DOHH2 (cell line): Measurements from ENCODE around the gene C4orf36.

Source experiments
- H3F3A ChIP-seq: fragments of 200-600 bp; sonication (generic), shearing (Covaris generic); 2 replicates; pipeline ENCODE4 v1.6.0; 2016; ENCODE audit warnings: antibody characterized with exemption, mild to moderate bottlenecking; ENCODE audit not compliant: control insufficient read depth, insufficient read depth
- H3K27ac ChIP-seq: fragments of 200-600 bp; sonication (generic); 2 replicates; pipeline ENCODE4 v1.5.1; 2014; ENCODE audit warnings: low read depth, mild to moderate bottlenecking, low read length, moderate library complexity
- H3K27me3 ChIP-seq: fragments of 200-600 bp; sonication (generic); 2 replicates; pipeline ENCODE4 v1.6.1; 2014; ENCODE audit warnings: mild to moderate bottlenecking, low read length, mixed read lengths; ENCODE audit not compliant: control insufficient read depth
- H3K36me3 ChIP-seq: fragments of 200-600 bp; sonication (generic); 2 replicates; pipeline ENCODE4 v1.6.1; 2014; ENCODE audit warnings: mild to moderate bottlenecking, low read length, moderate library complexity, mixed read lengths; ENCODE audit not compliant: control insufficient read depth
- H3K4me1 ChIP-seq: fragments of 200-600 bp; sonication (generic); 2 replicates; pipeline ENCODE4 v1.6.1; 2014; ENCODE audit warnings: mild to moderate bottlenecking, low read length, mixed read lengths; ENCODE audit not compliant: control insufficient read depth
- H3K4me2 ChIP-seq: fragments of 200-600 bp; sonication (generic); 2 replicates; pipeline ENCODE4 v1.6.0; 2014; ENCODE audit warnings: mild to moderate bottlenecking, low read length, moderate library complexity
- H3K4me3 ChIP-seq: fragments of 200-600 bp; sonication (generic); 2 replicates; pipeline ENCODE4 v1.5.1; 2014; ENCODE audit warnings: mild to moderate bottlenecking, low read length, mixed read lengths
- H3K79me2 ChIP-seq: fragments of 200-600 bp; sonication (generic); 2 replicates; pipeline ENCODE4 v1.6.1; 2014; ENCODE audit warnings: mild to moderate bottlenecking, low read length, mixed read lengths; ENCODE audit not compliant: control insufficient read depth
- H3K9me2 ChIP-seq: fragments of 200-600 bp; sonication (generic); replicated peaks from 2 replicates; pipeline ENCODE4 v1.6.1; 2014; ENCODE audit warnings: mild to moderate bottlenecking, low read length, mixed read lengths; ENCODE audit not compliant: control insufficient read depth
- H3K9me3 ChIP-seq: fragments of 200-600 bp; sonication (generic); 2 replicates; pipeline ENCODE4 v1.6.1; 2014; ENCODE audit warnings: antibody characterized with exemption, low read length, mixed read lengths; ENCODE audit not compliant: control insufficient read depth, insufficient read depth
- H4K20me1 ChIP-seq: fragments of 200-600 bp; sonication (generic); 2 replicates; pipeline ENCODE4 v1.6.0; 2014; ENCODE audit warnings: low read depth, mild to moderate bottlenecking, antibody characterized with exemption, low read length, moderate library complexity; ENCODE audit not compliant: control insufficient read depth, insufficient read depth
- CTCF ChIP-seq: fragments of 200-600 bp; sonication (generic); IDR thresholded peaks from one replicate; pipeline ENCODE4 v1.5.1; 2014; ENCODE audit warnings: antibody characterized with exemption, mild to moderate bottlenecking, low read depth, low read length; ENCODE audit not compliant: poor library complexity, severe bottlenecking
- EZH2phosphoT487 ChIP-seq: fragments of 200-600 bp; sonication (generic); IDR thresholded peaks from 2 replicates; pipeline ENCODE4 v1.6.1; 2017; ENCODE audit warnings: borderline replicate concordance, mild to moderate bottlenecking, antibody characterized with exemption, low read length, moderate library complexity, mixed read lengths

The C4orf36 gene

GRCh38 chr4:86831262-86832130, 60.7 kb downstream of the C4orf36 start:
- Histone ChIP-seq H3K79me2 (no peaks in the 10 kb centered on the region), H3F3A (no peaks in the 10 kb centered on the region), H3K36me3 (no peaks in the 10 kb centered on the region), H4K20me1 (no peaks in the 10 kb centered on the region), H3K27me3 (peaks cover 3% of the 10 kb centered on the region; the same call in 1 of the 2 replicates), H3K27ac (no peak overlapping the region), H3K4me1 (no peaks in the 10 kb centered on the region), H3K9me2 (no peaks in the 10 kb centered on the region), H3K4me2 (no peak overlapping the region), H3K4me3 (no peak overlapping the region), H3K9me3 (no peaks in the 10 kb centered on the region)
- TF ChIP-seq EZH2phosphoT487 (no peak), CTCF (no peak)
